D721Med (cell line): Measurements from ENCODE around the gene LIPM.

Experiments used
- DNase-seq: peaks from one replicate; pipeline ENCODE4 v3.0.0; 2011; ENCODE audit warnings: low spot score; ENCODE audit not compliant: insufficient read length
- FAIRE-seq: peaks from 2 replicates; lab custom pipeline; 2011; peaks lifted over from hg19 to GRCh38; lab: Jason Lieb, UNC
- TF ChIP-seq, protein P1 (sequence below): IDR thresholded peaks from 2 replicates; pipeline ENCODE4 v1.5.1; 2012; ENCODE audit warnings: mild to moderate bottlenecking, control low read depth; ENCODE audit not compliant: insufficient read depth; ENCODE audit errors: missing control alignments

LIPM gene

DNA sequence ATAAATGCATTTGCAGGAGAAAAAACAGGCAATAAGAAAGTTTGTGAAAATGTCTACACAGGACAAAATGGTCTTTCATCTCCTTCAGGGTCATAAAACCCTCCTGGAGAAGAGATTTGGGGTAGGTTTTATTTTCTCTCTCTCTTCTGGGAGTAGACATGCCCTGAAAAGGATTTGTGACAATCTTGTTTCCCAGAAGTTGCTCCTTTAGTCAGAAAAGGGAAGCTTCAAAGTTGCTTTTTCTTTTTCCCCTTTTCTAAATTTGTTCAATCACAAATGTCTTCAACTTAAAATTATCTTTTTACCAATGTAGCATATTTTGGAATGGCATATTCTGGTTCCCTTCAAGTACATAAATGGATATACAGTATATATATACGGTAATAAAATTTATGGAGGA lies 58.5 kb downstream of the LIPM start:
- DNase-seq: no peak
- TF ChIP-seq, protein P1, sequence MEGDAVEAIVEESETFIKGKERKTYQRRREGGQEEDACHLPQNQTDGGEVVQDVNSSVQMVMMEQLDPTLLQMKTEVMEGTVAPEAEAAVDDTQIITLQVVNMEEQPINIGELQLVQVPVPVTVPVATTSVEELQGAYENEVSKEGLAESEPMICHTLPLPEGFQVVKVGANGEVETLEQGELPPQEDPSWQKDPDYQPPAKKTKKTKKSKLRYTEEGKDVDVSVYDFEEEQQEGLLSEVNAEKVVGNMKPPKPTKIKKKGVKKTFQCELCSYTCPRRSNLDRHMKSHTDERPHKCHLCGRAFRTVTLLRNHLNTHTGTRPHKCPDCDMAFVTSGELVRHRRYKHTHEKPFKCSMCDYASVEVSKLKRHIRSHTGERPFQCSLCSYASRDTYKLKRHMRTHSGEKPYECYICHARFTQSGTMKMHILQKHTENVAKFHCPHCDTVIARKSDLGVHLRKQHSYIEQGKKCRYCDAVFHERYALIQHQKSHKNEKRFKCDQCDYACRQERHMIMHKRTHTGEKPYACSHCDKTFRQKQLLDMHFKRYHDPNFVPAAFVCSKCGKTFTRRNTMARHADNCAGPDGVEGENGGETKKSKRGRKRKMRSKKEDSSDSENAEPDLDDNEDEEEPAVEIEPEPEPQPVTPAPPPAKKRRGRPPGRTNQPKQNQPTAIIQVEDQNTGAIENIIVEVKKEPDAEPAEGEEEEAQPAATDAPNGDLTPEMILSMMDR: no peak
- FAIRE-seq: no peak

DNA sequence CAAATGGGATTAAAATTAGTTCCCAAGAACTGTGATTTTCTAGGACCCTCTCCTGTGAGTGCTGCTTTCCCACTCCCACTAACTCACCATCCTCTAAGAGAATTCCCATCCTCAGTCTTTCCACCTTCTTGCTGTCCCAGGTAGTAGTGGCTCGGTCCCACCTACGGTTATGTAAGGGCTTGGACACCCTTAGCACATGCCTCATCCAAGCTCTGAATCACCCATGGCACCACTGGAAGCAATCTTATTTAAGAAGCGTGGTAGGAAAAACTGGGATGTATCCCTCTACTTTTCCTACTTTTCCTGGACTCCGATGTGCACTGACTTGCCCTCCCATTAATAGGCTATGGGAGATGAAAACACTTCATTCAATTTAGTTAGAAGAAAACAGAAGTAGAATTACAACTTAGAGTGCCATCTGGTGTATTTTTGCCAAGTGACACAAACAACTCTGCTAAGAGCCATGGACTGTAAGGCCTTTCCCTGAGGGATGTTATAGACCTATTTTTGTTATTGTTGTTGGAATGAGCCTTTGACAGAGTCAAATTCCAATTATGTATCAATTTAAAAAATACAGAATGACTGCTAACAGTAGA lies 62.8 kb downstream of the LIPM start:
- DNase-seq (no peak), FAIRE-seq (no peak)
- TF ChIP-seq, protein P1: no peak

DNA sequence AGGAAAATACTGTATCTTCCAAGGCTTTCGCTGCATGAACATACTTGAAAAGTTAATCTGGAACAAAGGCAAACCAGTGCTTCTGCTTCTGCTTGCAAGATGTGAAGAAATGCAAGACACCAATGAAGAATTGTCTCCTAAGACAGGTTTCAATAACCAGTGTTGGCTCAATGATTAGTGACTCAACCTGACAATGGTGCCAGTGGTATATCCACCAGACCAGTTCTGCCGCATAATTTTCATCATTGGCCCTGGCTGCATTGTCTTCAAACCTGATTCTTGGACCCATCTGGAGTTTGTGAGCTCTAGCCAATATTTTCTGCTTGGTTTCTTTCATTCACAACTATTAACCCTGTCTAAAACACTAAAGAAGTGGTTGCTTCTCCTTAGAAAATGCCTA lies 63.9 kb downstream of the LIPM start:
- DNase-seq (no peak), FAIRE-seq (no peak)
- TF ChIP-seq, protein P1: no peak

DNA sequence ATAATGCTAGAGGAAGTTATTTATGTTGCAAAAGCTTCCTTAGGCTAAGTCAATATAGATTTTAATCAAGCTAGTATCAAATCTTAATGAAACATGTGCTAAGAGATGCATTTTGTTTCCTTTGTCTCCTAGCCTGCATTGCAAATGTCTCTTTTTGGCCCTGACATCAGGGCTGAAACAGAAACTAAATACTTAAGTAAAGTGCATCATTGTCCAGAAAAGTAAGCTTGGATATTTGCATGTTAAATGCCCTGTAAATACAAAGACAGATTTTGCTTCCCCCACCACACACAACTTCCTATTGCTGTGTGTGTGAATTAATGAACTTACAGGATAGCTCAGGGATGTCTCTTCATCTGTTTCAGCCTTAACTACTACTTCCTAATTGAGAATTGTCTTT lies 67.6 kb downstream of the LIPM start:
- TF ChIP-seq, protein P1: no peak
- DNase-seq (no peak), FAIRE-seq (no peak)
